Smooth muscle cell (in vitro differentiated cells): ENCODE data around the gene HBS1L. TPM values are rescaled to one million over a fixed set of nuclear protein-coding genes. Genes with fewer than 3 reads are reported as not detected.

Experiments
- DNase-seq: peaks from one replicate; lab custom pipeline; 2025; ENCODE audit not compliant: unreplicated experiment; lab: John Stamatoyannopoulos, UW
- H2AFZ ChIP-seq: fragments of 200-600 bp; sonication (generic); 2 replicates; pipeline ENCODE4 v1.6.0; 2016; ENCODE audit warnings: antibody characterized with exemption, low read depth, mild to moderate bottlenecking
- H3F3A ChIP-seq: fragments of 200-600 bp; sonication (generic); 2 replicates; pipeline ENCODE4 v1.6.0; 2017; ENCODE audit warnings: antibody characterized with exemption, low read depth
- H3K27ac ChIP-seq: fragments of 200-600 bp; sonication (generic); 2 replicates; pipeline ENCODE4 v1.5.1; 2016; ENCODE audit warnings: low read depth, mild to moderate bottlenecking
- H3K27me3 ChIP-seq: fragments of 200-600 bp; sonication (generic); 2 replicates; pipeline ENCODE4 v1.6.1; 2016; ENCODE audit warnings: low read depth, mild to moderate bottlenecking
- H3K36me3 ChIP-seq: fragments of 200-600 bp; sonication (generic); 2 replicates; pipeline ENCODE4 v1.5.1; 2016; ENCODE audit warnings: low read depth
- H3K4me1 ChIP-seq: fragments of 200-600 bp; sonication (generic); 2 replicates; pipeline ENCODE4 v1.5.1; 2016; ENCODE audit warnings: low read depth
- H3K4me2 ChIP-seq: fragments of 200-600 bp; sonication (generic); 2 replicates; pipeline ENCODE4 v1.6.0; 2016; ENCODE audit warnings: mild to moderate bottlenecking
- H3K4me3 ChIP-seq: fragments of 200-600 bp; sonication (generic); 2 replicates; pipeline ENCODE4 v1.5.1; 2016; ENCODE audit warnings: mild to moderate bottlenecking
- H3K79me2 ChIP-seq: fragments of 200-600 bp; sonication (generic); 2 replicates; pipeline ENCODE4 v1.6.0; 2016; ENCODE audit warnings: low read depth, mild to moderate bottlenecking
- H3K9ac ChIP-seq: fragments of 200-600 bp; sonication (generic); 2 replicates; pipeline ENCODE4 v1.6.0; 2016; ENCODE audit warnings: low read depth
- H3K9me3 ChIP-seq: fragments of 200-600 bp; sonication (generic); replicated peaks from 2 replicates; pipeline ENCODE4 v1.5.1; 2016; ENCODE audit warnings: low read depth
- H4K20me1 ChIP-seq: fragments of 200-600 bp; sonication (generic); 2 replicates; pipeline ENCODE4 v1.6.0; 2016; ENCODE audit warnings: low read depth
- WGBS: methylation state at CpG from one replicate; pipeline ENCODE4 v1.1.7; 2016; ENCODE audit warnings: low lambda C conversion rate; 5-methylcytosine and 5-hydroxymethylcytosine counted together
- polyA plus RNA-seq: library from polyadenylated mRNA; unstranded; fragments of >200 nt; fragmentation: Nextera tagmentation; extraction: Ambion mirVana; gene quantifications from 2 replicates; pipeline ENCODE4 v1.2.1, GENCODE V29; 2016
- total RNA-seq: library from RNA; depleted of rRNA; stranded (reverse); fragments of >200 nt; gene quantifications from 2 replicates; pipeline ENCODE4 v1.2.3, GENCODE V29; 2014
- TF ChIP-seq, protein P1 (sequence below): fragments of 200-600 bp; sonication (generic); IDR thresholded peaks from 2 replicates; pipeline ENCODE4 v1.5.1; 2017; ENCODE audit warnings: borderline replicate concordance, mild to moderate bottlenecking, antibody characterized with exemption; ENCODE audit not compliant: insufficient read depth, poor library complexity, severe bottlenecking

HBS1L gene
- total and polyA plus RNA-seq, 2 experiments from 2014 or later: 64.3 to 84.8 TPM

DNA sequence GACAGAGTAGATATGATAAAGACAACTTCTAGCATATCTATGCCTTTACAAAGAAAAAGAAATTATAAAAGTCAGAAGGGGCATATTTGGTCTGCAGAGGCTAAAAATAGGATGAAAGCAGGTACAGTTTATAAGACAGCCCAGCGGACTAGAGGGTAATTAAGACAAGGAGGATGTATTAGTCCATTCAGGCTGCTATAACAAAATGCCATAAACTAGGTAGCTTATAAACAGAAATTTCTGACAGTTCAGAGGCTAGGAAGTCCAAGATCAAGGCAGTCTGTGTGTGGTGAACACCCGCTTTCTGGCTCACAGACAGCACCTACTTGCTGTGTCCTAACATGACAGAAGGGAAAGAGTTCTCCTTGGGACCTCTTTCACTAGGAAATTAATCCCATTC, 5.7 kb downstream of the HBS1L start:
- 94% methylated on average over 2 of the region's 2 CpGs for WGBS
- TF ChIP-seq, protein P1, sequence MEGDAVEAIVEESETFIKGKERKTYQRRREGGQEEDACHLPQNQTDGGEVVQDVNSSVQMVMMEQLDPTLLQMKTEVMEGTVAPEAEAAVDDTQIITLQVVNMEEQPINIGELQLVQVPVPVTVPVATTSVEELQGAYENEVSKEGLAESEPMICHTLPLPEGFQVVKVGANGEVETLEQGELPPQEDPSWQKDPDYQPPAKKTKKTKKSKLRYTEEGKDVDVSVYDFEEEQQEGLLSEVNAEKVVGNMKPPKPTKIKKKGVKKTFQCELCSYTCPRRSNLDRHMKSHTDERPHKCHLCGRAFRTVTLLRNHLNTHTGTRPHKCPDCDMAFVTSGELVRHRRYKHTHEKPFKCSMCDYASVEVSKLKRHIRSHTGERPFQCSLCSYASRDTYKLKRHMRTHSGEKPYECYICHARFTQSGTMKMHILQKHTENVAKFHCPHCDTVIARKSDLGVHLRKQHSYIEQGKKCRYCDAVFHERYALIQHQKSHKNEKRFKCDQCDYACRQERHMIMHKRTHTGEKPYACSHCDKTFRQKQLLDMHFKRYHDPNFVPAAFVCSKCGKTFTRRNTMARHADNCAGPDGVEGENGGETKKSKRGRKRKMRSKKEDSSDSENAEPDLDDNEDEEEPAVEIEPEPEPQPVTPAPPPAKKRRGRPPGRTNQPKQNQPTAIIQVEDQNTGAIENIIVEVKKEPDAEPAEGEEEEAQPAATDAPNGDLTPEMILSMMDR: no peak
- Histone ChIP-seq H3K27me3 (no peaks in the 10 kb centered on the region), H3K36me3 (peaks cover 3% of the 10 kb centered on the region), H4K20me1 (peaks cover 94% of the 10 kb centered on the region), H3K9ac (no peak overlapping the region), H3K79me2 (peaks cover 99% of the 10 kb centered on the region), H3K4me3 (no peak overlapping the region), H3K27ac (no peak overlapping the region), H3K9me3 (no peaks in the 10 kb centered on the region), H3K4me2 (no peak overlapping the region), H3F3A (no peaks in the 10 kb centered on the region), H2AFZ (no peak overlapping the region), H3K4me1 (peaks cover 14% of the 10 kb centered on the region)
- DNase-seq: no peak

DNA sequence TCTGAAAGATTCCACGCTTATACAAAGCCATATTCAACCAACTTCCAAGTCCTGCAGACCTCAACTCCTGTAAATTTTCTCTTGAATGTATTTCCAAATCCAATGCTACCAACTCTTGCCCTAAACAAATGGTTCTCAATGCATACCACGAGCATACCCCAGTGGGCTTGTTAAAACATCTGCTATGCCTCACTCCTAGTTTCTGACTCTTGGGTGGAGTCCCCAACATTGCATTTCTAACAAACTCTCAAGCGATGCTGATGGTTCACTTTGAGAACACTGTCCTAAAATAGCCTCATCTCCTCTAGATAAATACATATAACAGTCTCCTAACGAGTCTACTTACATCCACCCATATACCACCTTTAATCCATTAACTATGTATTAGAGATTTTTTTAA, 7.3 kb downstream of the HBS1L start:
- H3K9me3 ChIP-seq: no peaks in the 10 kb centered on the region
- H2AFZ ChIP-seq: no peak overlapping the region
- no peak overlapping the region for H3K9ac ChIP-seq
- DNase-seq: no peak
- H3K4me1 ChIP-seq: no peaks in the 10 kb centered on the region
- peaks cover 96% of the 10 kb centered on the region for H3K79me2 ChIP-seq
- 88% methylated on average over 4 of the region's 4 CpGs for WGBS
- H3K4me3 ChIP-seq: no peak overlapping the region
- peaks cover 98% of the 10 kb centered on the region for H4K20me1 ChIP-seq
- no peak overlapping the region for H3K4me2 ChIP-seq
- H3K27me3 ChIP-seq: no peaks in the 10 kb centered on the region
- TF ChIP-seq, protein P1: no peak
- no peaks in the 10 kb centered on the region for H3F3A ChIP-seq
- no peak overlapping the region for H3K27ac ChIP-seq
- H3K36me3 ChIP-seq: peaks cover 3% of the 10 kb centered on the region

DNA sequence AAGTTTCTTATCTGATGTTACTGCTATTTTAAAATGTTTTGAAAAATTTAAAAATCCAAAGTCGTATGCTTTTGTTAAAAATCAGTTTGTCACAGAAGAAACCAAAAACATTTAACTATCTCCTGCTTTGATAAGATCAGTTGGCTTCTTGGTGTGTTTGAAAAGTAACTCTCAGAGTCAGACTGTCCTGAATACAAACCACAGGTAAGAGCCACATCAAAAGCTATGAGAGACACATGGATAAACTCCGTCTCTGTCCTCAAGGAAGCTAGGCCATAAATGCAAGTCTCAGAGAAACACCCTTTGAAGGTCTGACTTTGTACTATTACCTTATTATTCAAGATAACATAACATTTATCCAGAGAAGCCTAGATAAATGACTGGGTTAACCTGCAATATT, 7.7 kb downstream of the HBS1L start:
- WGBS: 79% methylated on average over 2 of the region's 2 CpGs
- no peaks in the 10 kb centered on the region for H3F3A ChIP-seq

DNA sequence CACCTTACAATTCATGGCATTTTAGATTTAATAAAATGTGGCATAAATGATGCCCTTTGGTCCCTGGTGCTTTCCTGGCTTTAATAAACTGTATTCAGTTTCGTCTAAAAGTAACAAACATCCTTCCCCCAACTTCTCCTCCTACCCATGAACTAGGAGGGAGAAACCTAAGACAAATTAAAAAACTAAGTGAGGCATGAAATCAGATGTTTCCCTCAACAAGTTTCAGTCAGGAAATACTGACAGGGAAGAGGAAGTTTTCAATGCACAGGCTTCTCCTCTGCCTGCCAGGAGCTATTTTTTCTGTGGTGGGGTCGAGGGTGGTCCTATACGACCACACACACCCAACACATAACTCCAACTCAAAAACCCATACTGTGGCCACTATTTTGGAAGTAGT, 10.0 kb downstream of the HBS1L start:
- Histone ChIP-seq H3K4me1 (no peaks in the 10 kb centered on the region), H3K36me3 (peaks cover 3% of the 10 kb centered on the region), H3K4me2 (no peak overlapping the region), H3K9me3 (no peaks in the 10 kb centered on the region), H4K20me1 (peaks cover 94% of the 10 kb centered on the region), H2AFZ (no peak overlapping the region), H3K9ac (no peak overlapping the region), H3F3A (no peaks in the 10 kb centered on the region), H3K27me3 (no peaks in the 10 kb centered on the region), H3K4me3 (no peak overlapping the region), H3K27ac (no peak overlapping the region), H3K79me2 (peaks cover 88% of the 10 kb centered on the region)
- TF ChIP-seq, protein P1: no peak
- no peak for DNase-seq
- WGBS: 96% methylated on average over 3 of the region's 3 CpGs

More for the DNA sequence above, 7.7 kb downstream of the HBS1L start:
- H2AFZ ChIP-seq: no peak overlapping the region
- H3K4me3 ChIP-seq: no peak overlapping the region
- H3K4me2 ChIP-seq: no peak overlapping the region
- peaks cover 98% of the 10 kb centered on the region for H4K20me1 ChIP-seq
- no peak overlapping the region for H3K27ac ChIP-seq
- no peaks in the 10 kb centered on the region for H3K27me3 ChIP-seq
- H3K79me2 ChIP-seq: peaks cover 96% of the 10 kb centered on the region
- H3K4me1 ChIP-seq: no peaks in the 10 kb centered on the region
- H3K36me3 ChIP-seq: peaks cover 3% of the 10 kb centered on the region
- DNase-seq: no peak
- H3K9me3 ChIP-seq: no peaks in the 10 kb centered on the region
- TF ChIP-seq, protein P1: no peak
- no peak overlapping the region for H3K9ac ChIP-seq
